Mesothelial cell of epicardium (in vitro differentiated cells): Measurements from ENCODE around the gene SYTL5. TPM values are rescaled to one million over a fixed set of nuclear protein-coding genes. Genes with fewer than 3 reads are reported as not detected.

Source experiments
- DNase-seq, 2 experiments: peaks; one replicate each; pipeline ENCODE4 v3.0.0; 2021; ENCODE audit warnings: low spot score in 2 of 2; ENCODE audit not compliant: unreplicated experiment in 2 of 2
- H3K27ac Mint-ChIP-seq: 2 replicates; pipeline ENCODE4 v1.8.0; 2021; ENCODE audit warnings: mixed read lengths
- H3K27me3 Mint-ChIP-seq: 2 replicates; pipeline ENCODE4 v1.8.0; 2021; ENCODE audit warnings: low read depth, mixed read lengths
- H3K36me3 Mint-ChIP-seq: 2 replicates; pipeline ENCODE4 v1.8.0; 2021; ENCODE audit warnings: mixed read lengths
- H3K4me1 Mint-ChIP-seq: 2 replicates; pipeline ENCODE4 v1.8.0; 2021; ENCODE audit warnings: mixed read lengths
- H3K4me3 Mint-ChIP-seq: 2 replicates; pipeline ENCODE4 v1.8.0; 2021; ENCODE audit warnings: mild to moderate bottlenecking, moderate library complexity, mixed read lengths
- H3K9me3 Mint-ChIP-seq: 2 replicates; pipeline ENCODE4 v1.8.0; 2021; ENCODE audit warnings: mixed read lengths
- CTCF ChIP-seq: fragments of 200-600 bp; sonication (generic); IDR thresholded peaks from one replicate; pipeline ENCODE4 v1.5.0; 2021; ENCODE audit warnings: antibody characterized with exemption; ENCODE audit not compliant: unreplicated experiment
- total RNA-seq: library from RNA; stranded (reverse); gene quantifications from 3 replicates; pipeline ENCODE4 v1.2.1, GENCODE V29; 2021

Gene SYTL5
- total RNA-seq, 1 donor from 2014 or later: 2.2 TPM

DNA sequence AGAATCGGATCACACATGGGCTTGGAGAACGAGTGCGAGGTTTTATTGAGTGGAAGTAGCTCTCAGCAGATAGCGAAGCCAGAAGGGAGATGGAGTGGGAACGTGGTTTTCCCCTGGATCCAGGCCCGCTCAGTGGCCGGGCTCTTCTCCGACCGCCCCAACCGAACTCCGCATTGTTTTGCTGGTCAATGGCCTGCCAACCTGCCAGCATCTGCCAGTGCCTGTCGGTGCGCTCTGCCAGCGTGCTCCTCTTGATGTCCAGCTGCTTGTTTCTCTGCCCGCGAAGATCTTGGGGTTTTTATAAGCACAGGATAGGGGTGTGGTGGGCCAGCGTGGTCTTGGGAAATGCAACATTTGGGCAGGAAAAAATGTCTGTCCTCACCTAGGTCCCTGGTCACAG lies 5.6 kb upstream of the SYTL5 start:
- no peak for DNase-seq
- Mint-ChIP-seq H3K27ac (no peak overlapping the region), H3K36me3 (peaks cover 3% of the 10 kb centered on the region), H3K4me1 (no peaks in the 10 kb centered on the region), H3K4me3 (no peak overlapping the region), H3K27me3 (no peaks in the 10 kb centered on the region), H3K9me3 (peaks cover 34% of the 10 kb centered on the region)
- no peak for TF ChIP-seq CTCF

- TF ChIP-seq CTCF: no peak
- H3K4me1 Mint-ChIP-seq: peaks cover 11% of the 10 kb centered on the region
- H3K27me3 Mint-ChIP-seq: no peaks in the 10 kb centered on the region
- peaks cover 34% of the 10 kb centered on the region for H3K9me3 Mint-ChIP-seq
- no peak overlapping the region for H3K27ac Mint-ChIP-seq
- H3K4me3 Mint-ChIP-seq: no peak overlapping the region
- H3K36me3 Mint-ChIP-seq: peaks cover 3% of the 10 kb centered on the region
- DNase-seq: no peak
Measured at GRCh38 chrX:38004046-38004445, 2.3 kb upstream of the SYTL5 start.

DNA sequence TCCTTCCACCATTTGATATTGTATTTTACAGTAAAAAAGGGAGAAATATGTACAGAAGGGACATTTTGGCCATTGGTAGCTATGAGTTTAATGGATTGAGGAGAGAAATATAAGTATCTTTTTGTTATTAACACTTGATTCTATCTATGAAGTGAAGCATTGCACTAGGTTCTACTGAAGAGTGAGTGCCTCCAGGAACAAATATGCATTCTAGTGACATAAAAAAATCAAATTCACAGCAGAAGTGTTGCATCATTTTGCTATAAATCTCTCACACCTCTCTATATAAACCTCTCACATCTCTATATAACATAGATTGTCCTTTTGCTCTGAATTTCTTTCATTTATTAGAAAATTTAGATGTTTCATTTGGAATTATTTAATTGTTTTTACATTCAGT lies 425 bp downstream of the SYTL5 start:
- Mint-ChIP-seq H3K36me3 (peaks cover 3% of the 10 kb centered on the region), H3K9me3 (peaks cover 36% of the 10 kb centered on the region), H3K27me3 (no peaks in the 10 kb centered on the region), H3K27ac (peak overlapping the region; percentile 68), H3K4me1 (peaks cover 13% of the 10 kb centered on the region), H3K4me3 (no peak overlapping the region)
- TF ChIP-seq CTCF: no peak
- no peak for DNase-seq

DNA sequence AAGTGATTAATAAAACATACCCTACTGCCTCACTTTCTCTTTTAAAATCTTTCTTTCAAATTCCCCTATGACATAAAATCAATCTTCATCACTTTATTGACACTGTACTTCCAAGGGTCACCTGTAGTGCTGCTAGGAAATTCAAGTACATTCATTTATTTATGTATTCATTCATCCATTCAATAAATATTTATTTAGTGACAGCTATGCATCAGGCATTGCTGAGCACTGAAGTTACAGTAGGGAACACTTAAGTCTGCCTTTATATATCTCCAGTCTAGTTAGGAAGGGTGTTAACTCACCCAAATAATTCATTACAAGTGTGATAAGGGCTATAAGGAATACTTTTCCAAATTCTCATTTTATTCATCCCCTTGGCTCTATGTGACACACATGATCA lies 2.3 kb downstream of the SYTL5 start:
- no peak for DNase-seq
- H3K4me3 Mint-ChIP-seq: no peak overlapping the region
- H3K9me3 Mint-ChIP-seq: peaks cover 37% of the 10 kb centered on the region
- no peak for TF ChIP-seq CTCF
- no peak overlapping the region for H3K27ac Mint-ChIP-seq
- no peaks in the 10 kb centered on the region for H3K27me3 Mint-ChIP-seq
- H3K36me3 Mint-ChIP-seq: peaks cover 3% of the 10 kb centered on the region
- H3K4me1 Mint-ChIP-seq: peaks cover 13% of the 10 kb centered on the region

- Mint-ChIP-seq H3K4me1 (peaks cover 17% of the 10 kb centered on the region), H3K27me3 (no peaks in the 10 kb centered on the region), H3K9me3 (peaks cover 30% of the 10 kb centered on the region), H3K36me3 (no peaks in the 10 kb centered on the region), H3K4me3 (no peak overlapping the region), H3K27ac (no peak overlapping the region)
- no peak for DNase-seq
- TF ChIP-seq CTCF: no peak
Measured at GRCh38 chrX:38009641-38010040, 3.3 kb downstream of the SYTL5 start.
